T-cell (primary cell): ENCODE data around the gene NYNRIN. TPM values are rescaled to one million over a fixed set of nuclear protein-coding genes. Genes with fewer than 3 reads are reported as not detected.
"Not testable (repeated sequence)": the region's sequence is repeated elsewhere in the genome, so short reads cannot be mapped to it uniquely, and the experiment has no call there.

Experiments
- ATAC-seq, 4 experiments: fragments of 200-7000 bp in 3 of 4; fragments of 150-1000 bp in 1 of 4; cut with Tn5 transposase; replicated peaks in 1 of 4; 1 replicate in 3 of 4; 2 replicates in 1 of 4; pipeline ENCODE4 v1.10.0; 2021; ENCODE audit warnings: moderate library complexity in 3 of 4, mild to moderate bottlenecking in 2 of 4, moderate number of reproducible peaks in 1 of 4
- CTCF ChIA-PET, 2 donors: fragments of 300-600 bp; sonication (Branson Sonifier 250); formaldehyde crosslinking; loops; one replicate each; lab custom pipeline; 2022; ENCODE audit warnings: antibody characterized with exemption in 2 of 2; lab: Charles Lee
- POLR2A ChIA-PET, 2 donors: fragments of 300-600 bp; sonication (Branson Sonifier 250); formaldehyde crosslinking; loops; one replicate each; lab custom pipeline; 2022; ENCODE audit warnings: antibody characterized with exemption in 2 of 2; lab: Charles Lee
- DNase-seq, 35 experiments: peaks; one replicate each; pipeline versions ENCODE4 v3.0.0 to v3.0.0-alpha.2; 2013 to 2023
- H3K27ac ChIP-seq: one replicate; pipeline ENCODE4 v1.5.1; 2013; ENCODE audit warnings: low read length
- H3K27me3 ChIP-seq, 2 experiments: replicated peaks in 1 of 2; 1 replicate in 1 of 2; 2 replicates in 1 of 2; pipeline versions ENCODE4 v1.6.1 to v1.7.0; 2013; ENCODE audit warnings: low read length in 1 of 2, mixed read lengths in 1 of 2; ENCODE audit not compliant: control insufficient read depth in 2 of 2, insufficient read depth in 2 of 2; ENCODE audit errors: extremely low read depth in 1 of 2
- H3K36me3 ChIP-seq, 2 donors: 1 replicate in 1 of 2; 2 replicates in 1 of 2; pipeline versions ENCODE4 v1.6.1 to v1.7.0; 2013; ENCODE audit warnings: low read length in 1 of 2; ENCODE audit not compliant: control insufficient read depth in 2 of 2, insufficient read depth in 1 of 2; ENCODE audit errors: extremely low read depth in 1 of 2
- H3K4me1 ChIP-seq, 2 experiments: 1 replicate in 1 of 2; 2 replicates in 1 of 2; pipeline versions ENCODE4 v1.6.1 to v1.7.0; 2013; ENCODE audit warnings: low read length in 2 of 2, mixed read lengths in 1 of 2; ENCODE audit not compliant: insufficient read depth in 2 of 2, control insufficient read depth in 1 of 2; ENCODE audit errors: extremely low read depth in 1 of 2
- H3K4me3 ChIP-seq, 2 donors: 1 replicate in 1 of 2; 2 replicates in 1 of 2; pipeline versions ENCODE4 v1.5.1 to v1.7.0; 2013; ENCODE audit warnings: mild to moderate bottlenecking in 2 of 2, low read length in 1 of 2, moderate library complexity in 1 of 2; ENCODE audit not compliant: control insufficient read depth in 1 of 2; ENCODE audit errors: extremely low read depth in 1 of 2
- H3K9me3 ChIP-seq: 2 replicates; pipeline ENCODE4 v1.7.0; 2013
- H3K27ac Mint-ChIP-seq, 2 donors: one replicate each; pipeline ENCODE4 v1.8.0; 2020 to 2021; ENCODE audit warnings: mild to moderate bottlenecking in 2 of 2, mixed read lengths in 2 of 2
- H3K27me3 Mint-ChIP-seq, 2 donors: one replicate each; pipeline ENCODE4 v1.8.0; 2021 to 2022; ENCODE audit warnings: mixed read lengths in 2 of 2
- H3K36me3 Mint-ChIP-seq: one replicate; pipeline ENCODE4 v1.8.0; 2021; ENCODE audit warnings: mixed read lengths
- H3K4me1 Mint-ChIP-seq, 3 donors: one replicate each; pipeline ENCODE4 v1.8.0; 2020 to 2022; ENCODE audit warnings: mixed read lengths in 3 of 3, mild to moderate bottlenecking in 1 of 3
- H3K4me3 Mint-ChIP-seq, 3 donors: one replicate each; pipeline ENCODE4 v1.8.0; 2020 to 2022; ENCODE audit warnings: mild to moderate bottlenecking in 3 of 3, mixed read lengths in 3 of 3, moderate library complexity in 3 of 3
- H3K9me3 Mint-ChIP-seq, 3 donors: one replicate each; pipeline ENCODE4 v1.8.0; 2020 to 2022; ENCODE audit warnings: mixed read lengths in 3 of 3
- WGBS: methylation state at CpG from one replicate; pipeline ENCODE4 v1.1.5; 2013; ENCODE audit warnings: missing lambda C conversion rate; ENCODE audit not compliant: insufficient coverage; 5-methylcytosine and 5-hydroxymethylcytosine counted together
- total RNA-seq, 35 experiments: library from RNA in 6 of 35; stranded (reverse) in 6 of 35; fragments of 120-200 nt in 1 of 35; gene quantifications; one replicate each; pipeline versions ENCODE4 v1.2.1 to v1.2.4 and lab custom pipeline; 2013 to 2026

Gene NYNRIN
- total RNA-seq, 5 donors from 2014 or later (not counting 1 experiment from before 2014, with no cell fraction given) = 0.28 to 0.95 (median 0.61) TPM

DNA sequence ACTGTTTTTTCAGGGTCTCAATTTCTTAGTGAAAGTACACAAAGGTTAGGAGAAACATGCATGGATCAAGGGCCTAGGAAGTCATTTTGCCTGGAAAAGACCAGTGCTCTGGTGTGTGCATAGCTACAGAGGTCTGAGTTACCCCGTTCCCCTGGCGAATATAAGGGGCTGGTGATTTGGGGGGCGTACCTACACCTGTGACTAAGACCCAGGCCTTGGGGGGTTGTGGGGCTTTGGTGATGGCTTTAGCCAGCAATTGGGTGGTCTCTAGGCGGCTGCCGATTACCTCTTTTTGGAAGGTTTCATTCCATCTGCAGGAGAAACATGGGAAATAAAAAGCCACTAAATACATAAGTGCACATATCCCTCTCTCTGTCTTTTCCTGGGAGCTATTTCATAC, 42.7 kb downstream of the NYNRIN start:
- H3K4me1 ChIP-seq = peaks cover 20 to 37% of the 10 kb centered on the region in 2 experiments
- ChIA-PET POLR2A (interaction anchor here (0.5 to 1.7 kb wide), 6 partner anchors 10 to 197 kb away, joined by 3 to 11 read pairs (median 8); partner anchors contain the start of genes CBLN3 (in 1 of the 2) and KHNYN (in 1 of the 2)), CTCF (interaction anchor here (0.6 to 3.1 kb wide), 6 partner anchors 8 to 199 kb away, joined by 3 to 22 read pairs (median 4); partner anchors contain the start of genes KHNYN (in 1 of the 2), NYNRIN (in 1 of the 2) and TINF2 (in 1 of the 2))
- no peak for ATAC-seq
- Mint-ChIP-seq H3K36me3 (peaks cover 30% of the 10 kb centered on the region), H3K27me3 (no peaks in the 10 kb centered on the region), H3K4me3 (peak overlapping the region; percentile 96 to 100 (median 97)), H3K9me3 (peaks cover 0 to 4% (median 0%) of the 10 kb centered on the region in 3 donors), H3K4me1 (peaks cover 54 to 61% (median 60%) of the 10 kb centered on the region in 3 donors), H3K27ac (peak overlapping the region; percentile 99)
- no peaks in the 10 kb centered on the region for H3K9me3 ChIP-seq
- no peak for DNase-seq
- 80% methylated on average over 3 of the region's 5 CpGs for WGBS
- peak overlapping the region; percentile 95 for H3K27ac ChIP-seq
- peak overlapping the region; percentile 60 to 84 for H3K4me3 ChIP-seq
- H3K36me3 ChIP-seq = peaks cover 2 to 49% of the 10 kb centered on the region in 2 donors
- no peaks in the 10 kb centered on the region for H3K27me3 ChIP-seq

DNA sequence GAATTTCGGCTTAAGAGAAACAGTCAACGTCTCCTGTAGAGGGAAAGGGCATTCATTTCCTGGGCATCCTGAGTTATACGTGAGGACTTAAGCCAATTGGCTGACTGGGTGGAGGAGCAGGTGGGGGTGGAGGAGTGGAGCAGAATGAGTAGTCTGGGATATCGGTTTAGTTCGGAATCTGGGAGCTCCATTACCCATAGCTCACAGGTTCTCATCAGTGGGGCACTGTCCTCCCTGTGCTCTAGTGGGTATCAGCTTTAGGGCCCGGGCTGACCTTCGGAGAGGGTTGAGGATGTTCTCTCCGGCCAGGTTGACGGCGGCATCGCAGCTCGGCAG, 43.1 kb downstream of the NYNRIN start:
- H3K4me1 Mint-ChIP-seq = peaks cover 50 to 57% (median 56%) of the 10 kb centered on the region in 3 donors
- peak overlapping the region; percentile 95 for H3K27ac ChIP-seq
- H3K27ac Mint-ChIP-seq = peak overlapping the region; percentile 99
- DNase-seq = no peak
- 4% methylated on average over 11 of the region's 12 CpGs for WGBS
- H3K4me1 ChIP-seq = peaks cover 18 to 33% of the 10 kb centered on the region in 2 experiments
- H3K4me3 ChIP-seq = peak overlapping the region; percentile 60 to 84
- no peak for ATAC-seq
- POLR2A ChIA-PET = interaction anchor here (0.5 to 1.7 kb wide), 8 partner anchors 10 to 204 kb away, joined by 3 to 11 read pairs (median 7); partner anchors contain the start of genes CBLN3 (in 1 of the 2), KHNYN (in 1 of the 2) and TINF2 (in 1 of the 2)
- H3K36me3 Mint-ChIP-seq = peaks cover 26% of the 10 kb centered on the region
- H3K27me3 Mint-ChIP-seq = no peaks in the 10 kb centered on the region
- CTCF ChIA-PET = interaction anchor here (0.6 to 3.1 kb wide), 7 partner anchors 9 to 251 kb away, joined by 3 to 22 read pairs (median 3); partner anchors contain the start of genes KHNYN (in 1 of the 2), NYNRIN (in 1 of the 2) and TINF2 (in 1 of the 2)
- H3K9me3 ChIP-seq = no peaks in the 10 kb centered on the region
- peaks cover 2 to 46% of the 10 kb centered on the region in 2 donors for H3K36me3 ChIP-seq
- no peaks in the 10 kb centered on the region for H3K27me3 ChIP-seq
- peak overlapping the region; percentile 96 to 100 (median 97) for H3K4me3 Mint-ChIP-seq
- H3K9me3 Mint-ChIP-seq = peaks cover 0 to 4% (median 0%) of the 10 kb centered on the region in 3 donors

DNA sequence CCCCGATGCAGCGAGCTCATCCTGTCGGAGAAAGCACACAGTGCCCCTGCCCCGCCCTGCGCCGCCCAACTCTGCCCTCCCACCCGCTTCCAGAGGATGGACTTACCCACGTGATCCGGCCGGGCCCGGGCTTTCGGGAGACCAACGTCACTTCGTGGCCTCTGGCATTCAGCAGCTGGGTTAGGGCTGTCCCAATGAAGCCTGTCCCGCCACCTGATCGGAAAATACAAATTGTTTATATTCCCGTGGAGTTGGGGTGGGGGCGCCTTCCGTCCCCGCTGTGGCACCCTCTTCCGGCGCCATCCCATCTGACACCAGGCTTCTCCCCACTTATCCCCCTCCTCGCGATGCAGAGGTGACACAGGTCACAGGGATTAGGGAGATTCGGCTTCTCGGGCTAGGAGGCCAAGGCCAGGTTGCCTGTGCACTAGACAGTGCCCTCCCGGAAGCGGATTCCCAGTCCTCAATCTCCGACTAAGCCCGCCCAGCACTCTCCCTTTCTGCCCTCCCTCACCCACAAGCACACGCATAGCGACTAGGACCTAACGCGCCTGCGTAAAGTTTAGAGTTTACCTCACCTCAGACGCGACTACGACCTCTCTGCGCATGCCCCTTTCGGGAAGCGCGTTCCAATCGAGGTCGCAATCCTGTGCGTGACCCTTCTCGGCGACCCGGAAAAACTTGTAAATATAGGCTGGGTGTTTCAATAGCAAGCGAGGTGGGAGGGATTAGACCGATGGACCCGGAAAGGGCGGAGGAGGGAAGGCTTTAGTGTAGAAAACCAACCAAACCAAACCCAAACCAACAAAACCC, 43.6 kb downstream of the NYNRIN start, which contains the start of gene SDR39U1:
Gene SDR39U1, minus strand, starts transcription at position 537 of the 813 bp plus-strand sequence. Its CDS starts 7 bp downstream, at position 530.
- peaks cover 2 to 40% of the 10 kb centered on the region in 2 donors for H3K36me3 ChIP-seq
- Mint-ChIP-seq H3K4me3 (peak within 1 kb of the TSS; percentile 96 to 100 (median 97)), H3K4me1 (peaks cover 44 to 51% (median 51%) of the 10 kb centered on the region in 3 donors), H3K9me3 (peaks cover 0 to 4% (median 0%) of the 10 kb centered on the region in 3 donors), H3K27ac (peak within 1 kb of the TSS; percentile 99), H3K36me3 (peaks cover 29% of the 10 kb centered on the region), H3K27me3 (no peaks in the 10 kb centered on the region)
- no peaks in the 10 kb centered on the region for H3K27me3 ChIP-seq
- DNase-seq = peak; percentile 87 to 100 (median 97)
- POLR2A ChIA-PET = interaction anchor here (0.5 to 1.7 kb wide), 9 partner anchors 11 to 205 kb away, joined by 3 to 11 read pairs (median 6); partner anchors contain the start of genes CBLN3 (in 1 of the 2), KHNYN (in 1 of the 2) and TINF2 (in 1 of the 2)
- peak within 1 kb of the TSS; percentile 95 for H3K27ac ChIP-seq
- under 1% methylated on average over 31 of the region's 52 CpGs for WGBS
- peaks cover 13 to 27% of the 10 kb centered on the region in 2 experiments for H3K4me1 ChIP-seq
- ATAC-seq = peak; percentile 87 to 90 (median 88)
- H3K9me3 ChIP-seq = no peaks in the 10 kb centered on the region
- CTCF ChIA-PET = interaction anchor here (0.6 to 3.1 kb wide), 6 partner anchors 9 to 251 kb away, joined by 3 to 22 read pairs (median 4); partner anchors contain the start of genes KHNYN (in 1 of the 2), NYNRIN (in 1 of the 2) and TINF2 (in 1 of the 2)
- H3K4me3 ChIP-seq = peak within 1 kb of the TSS; percentile 60 to 84

DNA sequence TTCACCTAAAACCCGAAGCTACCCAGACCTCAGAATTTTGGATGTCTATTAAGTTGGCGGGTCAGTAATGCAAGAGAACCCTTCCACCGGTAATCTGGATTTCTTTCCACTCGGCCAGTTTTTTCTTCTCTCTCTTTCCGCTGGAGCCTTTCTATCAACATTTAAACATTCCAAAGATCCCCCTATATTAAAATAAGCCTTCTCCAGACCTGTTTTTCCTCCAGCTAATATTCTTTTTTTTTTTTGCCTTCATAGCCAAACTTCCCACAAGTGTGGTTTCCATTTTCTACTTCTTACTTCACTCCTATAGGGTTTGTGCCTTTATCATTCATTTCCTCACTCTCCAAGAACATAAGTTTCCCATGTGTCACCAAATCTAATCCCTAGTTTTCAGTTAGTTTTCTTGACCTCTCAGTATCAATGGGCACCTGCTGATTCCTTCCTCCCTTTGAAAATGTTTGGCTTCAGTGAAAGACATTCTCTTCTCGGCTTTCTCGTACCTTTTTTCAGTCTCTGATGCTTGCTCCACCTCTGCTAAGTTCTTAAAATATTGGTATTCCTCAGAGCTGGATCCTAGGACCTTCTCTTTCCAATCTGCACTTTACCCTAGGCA, 44.4 kb downstream of the NYNRIN start:
- ChIA-PET POLR2A (interaction anchor here (0.6 to 1.7 kb wide), 4 partner anchors 11 to 307 kb away, joined by 3 to 9 read pairs (median 8); partner anchors contain the start of genes CBLN3 (in 1 of the 2), KHNYN (in 1 of the 2) and PSME1 (in 1 of the 2)), CTCF (interaction anchor here (0.5 to 3.1 kb wide), 3 partner anchors 12 to 964 kb away, joined by 3 to 19 read pairs (median 3); no protein-coding TSS in a partner anchor)
- 67% methylated on average over 1 of the region's 7 CpGs for WGBS
- Mint-ChIP-seq H3K9me3 (peaks cover 0 to 4% (median 0%) of the 10 kb centered on the region in 3 donors), H3K36me3 (peaks cover 27% of the 10 kb centered on the region), H3K4me3 (peak overlapping the region; percentile 96 to 100 (median 97)), H3K27me3 (no peaks in the 10 kb centered on the region), H3K27ac (peak overlapping the region; percentile 99), H3K4me1 (peaks cover 37 to 44% (median 43%) of the 10 kb centered on the region in 3 donors)
- peaks cover 7 to 22% of the 10 kb centered on the region in 2 experiments for H3K4me1 ChIP-seq
- peak overlapping the region; percentile 60 to 84 for H3K4me3 ChIP-seq
- no peaks in the 10 kb centered on the region for H3K27me3 ChIP-seq
- H3K27ac ChIP-seq = peak overlapping the region; percentile 60
- no peaks in the 10 kb centered on the region for H3K9me3 ChIP-seq
- DNase-seq (no peak), ATAC-seq (no peak)
- peaks cover 2 to 33% of the 10 kb centered on the region in 2 donors for H3K36me3 ChIP-seq

DNA sequence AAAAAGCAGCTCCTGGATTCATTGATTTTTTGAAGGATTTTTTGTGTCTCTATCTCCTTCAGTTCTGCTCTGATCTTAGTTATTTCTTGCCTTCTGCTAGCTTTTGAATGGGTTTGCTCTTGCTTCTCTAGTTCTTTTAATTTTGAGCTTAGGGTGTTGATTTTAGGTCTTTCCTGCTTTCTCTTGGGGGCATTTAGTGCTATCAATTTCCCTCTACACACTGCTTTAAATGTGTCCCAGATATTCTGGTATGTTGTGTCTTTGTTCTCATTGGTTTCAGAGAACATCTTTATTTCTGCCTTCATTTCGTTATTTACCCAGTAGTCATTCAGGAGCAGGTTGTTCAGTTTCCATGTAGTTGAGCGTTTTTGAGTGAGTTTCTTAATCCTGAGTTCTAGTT, 52.0 kb downstream of the NYNRIN start:
- not testable (repeated sequence) for H3K4me3 ChIP-seq, H3K4me1 ChIP-seq, H3K4me1 Mint-ChIP-seq, H3K9me3 ChIP-seq, H3K9me3 Mint-ChIP-seq, ATAC-seq, H3K4me3 Mint-ChIP-seq, H3K27me3 ChIP-seq, H3K27ac Mint-ChIP-seq, H3K36me3 ChIP-seq, H3K27ac ChIP-seq, H3K27me3 Mint-ChIP-seq, DNase-seq
- ChIA-PET CTCF (interaction anchor here in 1 of 2 donors (0.8 kb wide), 1 partner anchor 14 kb away, joined by 3 read pairs; no protein-coding TSS in a partner anchor), POLR2A (interaction anchor here in 1 of 2 donors (0.6 kb wide), 1 partner anchor 41 kb away, joined by 3 read pairs; no protein-coding TSS in a partner anchor)
- no CpG with 5 or more reads among the region's 2 CpGs for WGBS
- H3K36me3 Mint-ChIP-seq = peaks cover 27% of the 10 kb centered on the region
